ENCODE results near the gene FMNL1. TPM values are rescaled to one million over a fixed set of nuclear protein-coding genes. Genes with fewer than 3 reads are reported as not detected.

FMNL1 gene
- total RNA-seq, 1 experiment from 2014 or later: 3.0 TPM

DNA sequence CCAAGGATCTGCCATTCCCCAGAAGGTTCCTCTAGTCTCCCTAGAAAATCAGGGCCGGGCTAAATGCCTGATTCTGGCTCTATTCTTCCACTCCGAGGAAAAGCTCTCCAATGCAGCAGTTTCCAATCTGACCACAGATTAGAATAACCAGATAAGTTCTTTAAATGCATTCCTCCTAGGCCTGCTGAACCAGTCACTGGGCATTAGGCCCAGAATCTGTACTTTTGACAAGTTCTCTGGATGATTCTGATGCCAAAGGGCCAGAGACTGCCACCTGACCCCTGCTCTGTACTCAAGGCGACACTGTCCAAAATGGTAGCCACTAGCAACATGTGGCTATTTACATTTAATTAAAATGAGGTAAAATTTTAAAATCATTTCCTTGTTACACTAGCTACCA is 72.8 kb downstream of the FMNL1 start:
- H3K4me3 Mint-ChIP-seq (ENCODE audit: unreplicated experiment): no peak overlapping the region
- no peaks in the 10 kb centered on the region for H3K27me3 Mint-ChIP-seq (ENCODE audit: insufficient read depth, unreplicated experiment)
- no peaks in the 10 kb centered on the region for H3K9me3 ChIP-seq
- BruUV-seq (replicated peaks): no TSS peak
- no peak overlapping the region for H3K27ac Mint-ChIP-seq (ENCODE audit: unreplicated experiment)
- H3K36me3 ChIP-seq (ENCODE audit: control insufficient read depth, insufficient read depth, low read length): no peaks in the 10 kb centered on the region
- ChIA-PET POLR2A (no interaction called here), CTCF (no interaction called here)
- no peaks in the 10 kb centered on the region for H3K9me3 Mint-ChIP-seq (ENCODE audit: unreplicated experiment)
- no peak for DNase-seq
- TF ChIP-seq, protein P1, sequence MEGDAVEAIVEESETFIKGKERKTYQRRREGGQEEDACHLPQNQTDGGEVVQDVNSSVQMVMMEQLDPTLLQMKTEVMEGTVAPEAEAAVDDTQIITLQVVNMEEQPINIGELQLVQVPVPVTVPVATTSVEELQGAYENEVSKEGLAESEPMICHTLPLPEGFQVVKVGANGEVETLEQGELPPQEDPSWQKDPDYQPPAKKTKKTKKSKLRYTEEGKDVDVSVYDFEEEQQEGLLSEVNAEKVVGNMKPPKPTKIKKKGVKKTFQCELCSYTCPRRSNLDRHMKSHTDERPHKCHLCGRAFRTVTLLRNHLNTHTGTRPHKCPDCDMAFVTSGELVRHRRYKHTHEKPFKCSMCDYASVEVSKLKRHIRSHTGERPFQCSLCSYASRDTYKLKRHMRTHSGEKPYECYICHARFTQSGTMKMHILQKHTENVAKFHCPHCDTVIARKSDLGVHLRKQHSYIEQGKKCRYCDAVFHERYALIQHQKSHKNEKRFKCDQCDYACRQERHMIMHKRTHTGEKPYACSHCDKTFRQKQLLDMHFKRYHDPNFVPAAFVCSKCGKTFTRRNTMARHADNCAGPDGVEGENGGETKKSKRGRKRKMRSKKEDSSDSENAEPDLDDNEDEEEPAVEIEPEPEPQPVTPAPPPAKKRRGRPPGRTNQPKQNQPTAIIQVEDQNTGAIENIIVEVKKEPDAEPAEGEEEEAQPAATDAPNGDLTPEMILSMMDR (IDR thresholded peaks at IDR 0.05; ENCODE audit: insufficient read depth in 1 of 2, low read depth in 1 of 2, low read length in 1 of 2, severe bottlenecking in 1 of 2, unreplicated experiment in 1 of 2): no peak
- peaks cover 12% of the 10 kb centered on the region for H3K4me1 ChIP-seq
- intact Hi-C loops (cut with micrococcal nuclease; ENCODE audit: unreplicated experiment): no loop called here
- H3K36me3 Mint-ChIP-seq (ENCODE audit: insufficient read depth, unreplicated experiment): peaks cover 17% of the 10 kb centered on the region
- H3K4me3 ChIP-seq (ENCODE audit: low read depth, low read length): no peak overlapping the region
- H3K4me1 Mint-ChIP-seq (ENCODE audit: low read depth, unreplicated experiment): peaks cover 18% of the 10 kb centered on the region
- H3K27me3 ChIP-seq (replicated peaks; ENCODE audit: control insufficient read depth, insufficient read depth, low read length): no peaks in the 10 kb centered on the region

DNA sequence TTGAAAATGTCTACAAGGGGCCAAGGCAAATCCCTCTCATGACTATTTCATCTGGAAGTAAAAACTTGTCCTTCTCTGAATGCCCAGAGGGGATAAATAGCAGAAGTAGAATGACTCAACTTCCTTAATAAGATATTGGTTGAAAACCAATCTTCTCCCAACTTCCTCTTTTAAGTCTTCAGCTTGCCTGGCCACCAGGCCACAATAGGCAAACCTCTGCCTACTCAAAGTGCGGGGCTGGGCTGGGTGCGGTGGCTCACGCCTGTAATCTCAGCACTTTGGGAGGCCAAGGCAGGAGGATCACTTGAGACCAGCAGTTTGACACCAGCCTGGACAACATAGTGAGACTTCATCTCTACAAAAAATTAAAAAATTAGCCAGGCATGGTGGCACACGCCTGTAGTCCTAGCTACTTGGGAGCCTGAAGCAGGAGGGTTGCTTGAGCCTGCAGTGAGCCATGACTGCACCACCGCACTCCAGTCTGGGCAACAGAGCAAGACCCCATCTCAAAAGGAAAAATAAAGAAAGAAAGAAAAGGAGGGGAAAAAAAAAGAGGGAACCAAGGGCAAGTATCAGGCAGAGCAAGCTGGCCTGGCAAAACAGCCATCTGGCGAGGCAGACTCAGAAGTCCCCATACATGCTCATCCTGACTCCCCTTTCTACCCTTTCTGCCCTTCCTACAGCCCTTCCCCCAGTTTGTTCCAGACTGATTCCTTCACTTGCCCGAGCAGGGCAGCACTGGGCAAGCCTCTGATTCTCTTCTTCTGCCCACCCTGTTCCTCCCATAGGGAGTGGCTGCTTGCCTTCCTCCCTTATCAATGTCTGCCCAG is 74.5 kb downstream of the FMNL1 start:
- intact Hi-C loops (cut with micrococcal nuclease; ENCODE audit: unreplicated experiment): no loop called here
- no peaks in the 10 kb centered on the region for H3K36me3 ChIP-seq (ENCODE audit: control insufficient read depth, insufficient read depth, low read length)
- no peak overlapping the region for H3K4me3 Mint-ChIP-seq (ENCODE audit: unreplicated experiment)
- H3K9me3 ChIP-seq: no peaks in the 10 kb centered on the region
- no peaks in the 10 kb centered on the region for H3K27me3 Mint-ChIP-seq (ENCODE audit: insufficient read depth, unreplicated experiment)
- no peak overlapping the region for H3K27ac Mint-ChIP-seq (ENCODE audit: unreplicated experiment)
- TF ChIP-seq, protein P1 (IDR thresholded peaks at IDR 0.05; ENCODE audit: insufficient read depth in 1 of 2, low read depth in 1 of 2, low read length in 1 of 2, severe bottlenecking in 1 of 2, unreplicated experiment in 1 of 2): no peak
- POLR2A ChIA-PET: no interaction called here
- no peak overlapping the region for H3K4me3 ChIP-seq (ENCODE audit: low read depth, low read length)
- CTCF ChIA-PET: no interaction called here
- no peaks in the 10 kb centered on the region for H3K27me3 ChIP-seq (replicated peaks; ENCODE audit: control insufficient read depth, insufficient read depth, low read length)
- H3K4me1 Mint-ChIP-seq (ENCODE audit: low read depth, unreplicated experiment): peaks cover 7% of the 10 kb centered on the region
- no peak for DNase-seq
- no peaks in the 10 kb centered on the region for H3K36me3 Mint-ChIP-seq (ENCODE audit: insufficient read depth, unreplicated experiment)
- H3K9me3 Mint-ChIP-seq (ENCODE audit: unreplicated experiment): no peaks in the 10 kb centered on the region
- H3K4me1 ChIP-seq: peaks cover 12% of the 10 kb centered on the region
- no TSS peak for BruUV-seq (replicated peaks)

GRCh38 chr17:45296833-45297124 is 75.1 kb downstream of the FMNL1 start:
- peaks cover 12% of the 10 kb centered on the region for H3K4me1 ChIP-seq
- TF ChIP-seq, protein P1 (IDR thresholded peaks at IDR 0.05; ENCODE audit: insufficient read depth in 1 of 2, low read depth in 1 of 2, low read length in 1 of 2, severe bottlenecking in 1 of 2, unreplicated experiment in 1 of 2): no peak
- intact Hi-C loops (cut with micrococcal nuclease; ENCODE audit: unreplicated experiment): no loop called here
- H3K27me3 ChIP-seq (replicated peaks; ENCODE audit: control insufficient read depth, insufficient read depth, low read length): no peaks in the 10 kb centered on the region
- ChIA-PET POLR2A (no interaction called here), CTCF (no interaction called here)
- Mint-ChIP-seq H3K9me3 (ENCODE audit: unreplicated experiment) (no peaks in the 10 kb centered on the region), H3K4me1 (ENCODE audit: low read depth, unreplicated experiment) (peaks cover 7% of the 10 kb centered on the region), H3K4me3 (ENCODE audit: unreplicated experiment) (no peak overlapping the region), H3K36me3 (ENCODE audit: insufficient read depth, unreplicated experiment) (no peaks in the 10 kb centered on the region), H3K27ac (ENCODE audit: unreplicated experiment) (no peak overlapping the region), H3K27me3 (ENCODE audit: insufficient read depth, unreplicated experiment) (no peaks in the 10 kb centered on the region)
- BruUV-seq (replicated peaks): no TSS peak
- H3K36me3 ChIP-seq (ENCODE audit: control insufficient read depth, insufficient read depth, low read length): no peaks in the 10 kb centered on the region
- H3K9me3 ChIP-seq: no peaks in the 10 kb centered on the region
- DNase-seq: no peak
- no peak overlapping the region for H3K4me3 ChIP-seq (ENCODE audit: low read depth, low read length)

Other genes with a start within 250 kb of the FMNL1 start
- 12.0 and 15.1 TPM in 2 replicates for gene DCAKD, start 170.3 kb upstream of the FMNL1 start, total RNA-seq (2022)
- 173 and 179 TPM in 2 replicates for gene NMT1, start 160.6 kb upstream of the FMNL1 start, total RNA-seq (2022)
- 74.3 and 88.5 TPM in 2 replicates for gene PLCD3, start 89.4 kb upstream of the FMNL1 start, total RNA-seq (2022)
- 21.2 and 21.6 TPM in 2 replicates for gene ACBD4, start 86.2 kb upstream of the FMNL1 start, total RNA-seq (2022)
- gene HEXIM1, start 73.4 kb upstream of the FMNL1 start, total RNA-seq (2022): 71.0 and 78.0 TPM in 2 replicates
- gene HEXIM2, start 60.0 kb upstream of the FMNL1 start, total RNA-seq (2022): 12.7 and 13.6 TPM in 2 replicates
- not detected in 2 replicates for gene SPATA32, start 40.2 kb downstream of the FMNL1 start, total RNA-seq (2022)
- 10.0 and 11.7 TPM in 2 replicates for gene MAP3K14, start 95.1 kb downstream of the FMNL1 start, total RNA-seq (2022)
- 35.9 and 40.2 TPM in 2 replicates for gene ARHGAP27, start 211.0 kb downstream of the FMNL1 start, total RNA-seq (2022)